ENCODE data around the gene NANOS3.
"Not testable (repeated sequence)": the region's sequence is repeated elsewhere in the genome, so short reads cannot be mapped to it uniquely, and the experiment has no call there.

Gene NANOS3

DNA sequence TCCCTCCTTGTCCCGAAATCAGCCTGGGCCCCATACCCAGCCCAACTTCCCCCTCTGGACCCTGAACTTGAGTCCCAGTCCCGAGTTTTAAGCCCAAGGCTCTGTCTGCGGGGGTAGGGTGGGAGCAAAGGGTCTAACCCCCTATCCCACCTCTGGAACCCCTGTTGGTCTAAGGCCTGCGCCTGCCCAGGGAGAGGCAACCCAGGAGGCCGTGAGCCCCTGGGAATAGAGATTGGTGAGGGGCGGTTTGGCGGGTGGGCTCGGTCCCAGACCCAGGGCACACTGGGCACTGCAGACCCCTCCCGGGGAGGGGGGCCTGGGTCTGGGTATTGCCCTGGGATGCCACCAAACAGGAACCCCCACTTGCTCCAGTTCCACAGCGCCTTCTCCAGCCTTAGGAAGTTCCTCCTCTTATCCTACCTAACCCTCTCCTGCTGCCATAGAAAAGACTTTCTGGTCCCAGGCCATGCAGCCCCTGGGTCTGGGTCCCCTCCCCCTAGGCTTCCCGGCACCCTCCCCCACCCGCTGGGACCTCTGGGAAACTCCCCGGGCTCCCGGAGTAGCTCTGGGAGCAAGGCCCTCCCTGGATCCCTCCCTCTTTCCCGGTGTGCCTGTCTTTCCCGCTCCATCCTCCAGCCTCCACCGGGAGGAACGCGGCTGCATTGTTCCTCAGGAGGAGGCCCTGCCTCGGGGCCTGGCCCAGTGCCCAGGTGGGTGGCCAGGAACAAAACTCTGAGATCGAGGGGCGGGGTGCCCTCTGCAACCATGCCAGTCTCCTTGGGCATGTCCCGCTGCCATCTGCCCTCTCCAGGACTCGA is 33.6 kb upstream of the NANOS3 start:
- no peak for DNase-seq (ENCODE audit: low read depth in 1 of 2, low spot score in 1 of 2)

DNA sequence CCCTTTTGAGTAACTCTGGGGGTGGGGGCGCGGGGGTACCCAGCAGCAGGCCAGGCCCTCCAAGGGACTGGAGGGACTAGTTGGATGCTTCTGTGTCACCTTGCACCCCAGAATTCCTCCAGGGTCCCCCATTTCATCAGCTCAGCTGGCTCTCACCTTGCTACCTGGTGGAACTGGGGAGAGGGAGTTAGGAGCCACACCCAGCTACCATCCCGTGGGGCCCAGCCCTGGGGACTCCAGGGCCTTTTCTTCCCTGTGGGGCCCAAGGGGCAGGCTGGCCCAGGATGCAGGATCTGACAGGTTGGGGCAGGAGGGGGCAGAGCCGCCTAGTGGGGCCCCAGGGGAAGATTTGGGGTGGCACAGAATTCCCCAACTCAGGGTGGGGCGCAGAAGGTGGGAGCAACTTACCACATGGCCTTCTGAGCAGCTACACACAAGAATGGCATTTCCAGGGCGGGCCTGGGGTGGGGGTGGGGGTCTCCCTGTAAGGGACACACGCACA is 32.8 kb upstream of the NANOS3 start:
- no peak for DNase-seq (ENCODE audit: low read depth in 1 of 2, low spot score in 1 of 2)

DNA sequence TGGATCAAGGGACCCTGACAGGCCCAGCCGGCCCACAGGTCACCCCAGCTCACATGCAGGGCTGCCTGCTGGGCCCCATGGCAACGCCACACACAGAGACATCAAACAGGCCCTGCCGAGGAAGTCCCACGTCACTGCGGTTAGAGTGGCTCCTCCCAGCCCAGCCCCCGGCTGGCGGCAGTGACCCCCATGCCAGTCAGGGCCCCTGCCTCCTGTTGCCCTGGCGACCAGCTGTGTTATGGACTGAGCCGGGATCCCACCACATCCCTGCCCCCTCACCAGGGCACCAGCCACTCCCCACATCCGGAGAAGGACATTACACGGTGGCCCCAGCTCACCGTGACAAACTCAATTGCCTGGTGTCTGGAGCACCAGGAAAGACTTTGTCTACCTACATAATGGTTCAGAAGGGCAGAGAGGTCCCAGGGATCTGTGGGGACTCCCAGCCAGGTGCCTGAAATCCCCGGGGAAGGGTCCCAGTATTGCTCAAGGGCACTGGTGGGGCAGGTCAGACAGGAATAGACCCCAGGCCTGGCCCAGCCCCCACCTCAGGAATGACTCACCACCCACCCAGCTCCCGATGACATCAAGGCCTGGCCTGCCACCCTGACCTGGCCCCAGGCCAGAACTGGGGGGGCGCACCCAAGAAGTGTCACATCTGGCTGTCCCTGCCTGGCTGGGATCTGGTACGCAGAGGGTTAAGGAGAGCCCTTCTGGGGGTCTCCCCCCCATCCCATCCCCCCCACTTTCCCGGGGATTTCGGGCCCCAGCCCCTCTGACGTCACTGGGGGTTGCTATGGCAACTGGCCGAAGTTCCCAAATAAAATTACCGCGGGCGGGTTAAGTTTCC is 30.2 kb upstream of the NANOS3 start:
- peak; percentile 88 to 90 for DNase-seq (ENCODE audit: low read depth in 1 of 2, low spot score in 1 of 2)

DNA sequence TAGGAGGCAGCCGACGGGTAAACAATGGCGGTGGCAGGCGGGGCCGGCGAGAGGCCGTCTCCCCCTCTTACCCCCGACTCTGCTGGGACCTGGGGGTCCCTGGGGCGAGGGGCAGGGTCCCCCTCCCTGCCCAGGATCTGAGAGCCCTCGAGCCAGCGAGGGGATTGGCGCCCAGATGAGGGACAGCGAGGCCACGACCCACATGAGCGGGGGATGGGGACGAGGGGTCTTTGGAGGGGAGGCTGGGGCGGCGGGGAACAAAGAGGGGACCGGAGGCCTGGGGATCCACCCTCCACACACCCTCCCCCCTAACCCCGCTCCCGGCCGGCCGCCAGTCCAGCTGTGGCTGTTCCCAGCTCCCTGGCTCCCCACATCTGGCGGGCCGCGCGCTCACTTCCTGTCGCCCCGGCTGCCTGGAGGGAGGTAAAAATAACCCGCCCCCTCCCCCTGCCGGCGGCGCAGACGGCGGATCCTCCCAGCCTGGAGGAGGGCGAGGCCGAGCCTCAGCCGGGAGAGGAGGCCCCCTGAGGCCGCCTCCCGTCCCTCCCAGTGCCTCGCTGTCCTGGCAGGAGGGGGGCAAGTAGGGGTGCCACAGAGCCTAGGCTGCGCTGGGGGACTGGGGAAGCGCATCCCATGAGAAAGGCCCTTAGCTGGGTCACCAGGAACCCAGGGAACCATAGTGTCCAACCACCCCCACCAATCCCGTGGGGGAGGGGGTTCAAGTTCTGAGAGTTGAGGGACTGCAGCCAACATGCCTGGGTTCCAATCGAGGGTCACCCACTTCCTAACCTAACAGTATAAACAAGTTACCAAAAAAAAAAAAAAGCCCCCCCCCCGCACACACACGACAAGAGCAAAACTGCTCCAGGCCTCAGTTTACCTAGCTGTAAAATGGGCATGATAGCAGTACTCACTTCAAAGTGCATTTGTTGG is 29.3 kb upstream of the NANOS3 start:
- peak; percentile 62 to 72 for DNase-seq (ENCODE audit: low read depth in 1 of 2, low spot score in 1 of 2)

DNA sequence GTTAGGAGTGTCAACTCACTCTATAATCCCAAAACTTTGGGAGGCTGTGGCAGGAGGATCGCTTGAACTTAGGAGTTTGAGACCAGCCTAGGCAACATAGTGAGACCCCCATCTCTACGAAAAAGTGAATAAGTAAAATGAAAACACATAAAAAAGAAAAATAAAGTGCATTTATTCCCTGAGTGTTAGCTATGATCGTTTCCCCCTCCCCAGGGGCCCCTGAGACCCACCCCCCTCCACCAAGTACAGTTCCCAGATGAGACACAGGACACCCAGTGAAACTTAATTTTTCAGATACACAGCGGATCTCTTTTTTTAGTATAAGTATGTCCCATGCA is 28.6 kb upstream of the NANOS3 start:
- no peak for DNase-seq (ENCODE audit: low read depth in 1 of 2, low spot score in 1 of 2)

DNA sequence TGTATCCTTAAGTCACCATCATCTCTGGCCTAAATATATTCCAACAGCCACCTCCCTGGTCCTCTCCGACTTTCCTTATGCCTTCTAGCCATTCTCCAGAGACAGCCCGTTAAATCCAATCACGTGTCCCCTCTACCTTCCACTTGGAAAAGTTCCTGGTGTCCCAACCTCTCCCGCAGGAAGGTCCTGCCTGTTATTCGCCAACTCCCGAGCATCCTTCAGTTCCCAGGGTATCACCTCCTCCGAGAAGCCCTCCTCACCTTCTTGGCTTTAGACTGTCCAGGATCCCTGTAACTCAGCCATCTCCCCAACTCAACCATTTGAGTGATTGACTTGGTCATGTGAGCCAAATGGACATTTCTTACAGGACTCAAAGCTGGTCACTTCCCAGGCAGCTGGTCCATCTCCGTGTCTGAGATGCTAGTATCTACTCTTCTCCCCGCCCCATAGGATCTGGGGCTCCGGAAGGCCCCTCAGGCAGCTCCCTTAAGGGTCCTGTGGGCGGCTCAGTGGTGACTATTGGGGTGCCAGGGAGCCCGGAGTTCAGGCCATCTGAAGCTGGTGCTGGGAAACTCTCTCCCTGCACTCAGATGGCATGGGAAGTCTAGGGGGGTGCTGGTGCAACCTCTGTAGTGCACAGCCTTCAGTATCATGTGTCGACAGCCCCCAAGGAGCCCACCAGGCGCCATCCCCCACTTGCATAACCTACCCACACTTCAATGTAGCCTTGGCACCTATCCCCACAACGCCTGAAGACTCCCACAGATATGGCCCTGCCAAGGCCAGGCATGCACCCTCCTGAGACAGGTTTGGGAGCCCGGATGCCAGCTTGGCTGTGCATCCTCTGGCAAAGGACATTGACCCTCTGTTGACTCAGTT is 27.9 kb upstream of the NANOS3 start:
- no peak for DNase-seq (ENCODE audit: low read depth in 1 of 2, low spot score in 1 of 2)

DNA sequence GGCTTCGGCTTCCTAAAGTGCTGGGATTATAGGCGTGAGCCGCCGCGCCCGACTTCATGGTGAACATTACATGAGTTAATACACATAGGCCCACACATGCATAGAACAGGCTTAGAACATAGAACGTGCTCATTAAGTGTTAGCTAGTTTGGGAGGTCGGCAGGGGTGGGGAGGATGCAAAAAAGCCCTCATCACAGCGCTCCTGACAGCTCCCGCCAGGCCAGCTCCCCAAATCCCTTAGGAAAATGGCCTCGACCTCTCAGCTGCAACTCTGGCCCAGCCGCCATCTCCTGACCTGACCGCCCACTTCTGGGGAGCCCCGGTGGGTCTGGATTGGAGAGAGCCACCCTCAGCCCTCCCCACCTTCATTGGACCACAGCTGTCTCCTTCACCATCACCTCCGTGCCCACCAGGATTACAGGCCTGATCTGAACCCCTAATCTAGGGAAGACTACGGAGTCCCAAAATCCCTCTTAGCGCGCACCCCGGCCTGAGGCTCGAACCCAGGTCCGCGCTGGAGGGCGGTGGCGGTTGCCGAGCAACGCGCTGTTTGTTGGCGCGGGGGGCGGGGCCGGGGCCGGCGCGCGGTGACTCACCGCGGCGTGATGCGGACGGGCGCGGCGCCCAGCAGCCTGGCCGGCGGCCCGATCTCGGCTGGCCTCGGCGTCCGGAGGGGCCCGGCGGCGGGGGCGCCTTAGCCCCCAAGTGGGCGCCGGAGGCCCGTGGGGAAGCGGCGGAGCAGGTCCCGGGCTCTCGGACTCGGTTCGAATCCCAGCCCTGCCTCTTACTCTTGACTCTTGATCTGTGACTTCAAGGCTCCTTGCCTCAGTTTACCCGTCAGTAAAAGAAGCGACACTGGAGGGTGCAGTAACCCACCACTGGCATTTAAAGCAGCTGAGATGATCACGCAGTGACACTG is 26.7 kb upstream of the NANOS3 start:
- DNase-seq (ENCODE audit: low read depth in 1 of 2, low spot score in 1 of 2) = peak in 1 of 2 donors; percentile 48

DNA sequence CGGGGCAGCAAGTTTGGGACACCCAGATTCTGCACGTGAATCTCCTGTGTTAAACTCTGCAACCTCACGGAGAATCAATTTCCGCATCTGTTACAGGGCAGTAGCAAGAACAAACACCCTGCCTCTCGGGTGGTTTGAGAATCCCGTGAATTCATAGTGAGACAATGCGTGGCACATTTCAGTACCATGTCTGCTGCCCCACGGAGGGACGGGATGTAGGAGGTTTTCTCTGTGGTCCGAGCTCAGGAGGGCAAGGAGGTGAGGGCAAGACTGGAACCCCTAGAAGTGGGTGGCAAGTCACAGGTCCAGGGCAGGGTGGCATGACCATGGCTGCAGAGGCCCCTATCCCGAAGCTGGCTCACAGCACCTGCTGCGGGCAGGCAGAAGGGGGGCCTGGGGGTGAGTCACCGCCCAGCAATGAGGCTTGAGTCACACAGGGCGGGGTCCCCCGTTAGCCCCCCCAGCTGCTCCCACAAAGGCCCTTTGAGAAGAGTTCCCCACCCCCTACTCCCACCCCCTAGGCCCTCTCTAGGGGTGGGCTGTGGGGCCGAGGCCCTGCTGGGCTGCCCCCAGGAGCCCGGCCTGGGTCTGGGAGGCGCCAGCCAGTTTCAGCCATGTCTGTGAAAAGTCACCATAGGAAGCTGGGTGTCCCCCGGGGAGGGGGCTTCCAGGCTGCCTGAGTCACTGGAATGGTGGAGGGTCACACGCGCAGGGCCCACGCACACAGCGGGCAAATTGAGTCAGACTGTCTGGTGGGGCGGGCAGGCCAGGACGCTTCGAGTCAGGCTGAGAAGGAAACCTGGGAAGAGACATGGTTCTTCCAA is 25.8 kb upstream of the NANOS3 start:
- DNase-seq (ENCODE audit: low read depth in 1 of 2, low spot score in 1 of 2) = peak in 1 of 2 donors; percentile 58

DNA sequence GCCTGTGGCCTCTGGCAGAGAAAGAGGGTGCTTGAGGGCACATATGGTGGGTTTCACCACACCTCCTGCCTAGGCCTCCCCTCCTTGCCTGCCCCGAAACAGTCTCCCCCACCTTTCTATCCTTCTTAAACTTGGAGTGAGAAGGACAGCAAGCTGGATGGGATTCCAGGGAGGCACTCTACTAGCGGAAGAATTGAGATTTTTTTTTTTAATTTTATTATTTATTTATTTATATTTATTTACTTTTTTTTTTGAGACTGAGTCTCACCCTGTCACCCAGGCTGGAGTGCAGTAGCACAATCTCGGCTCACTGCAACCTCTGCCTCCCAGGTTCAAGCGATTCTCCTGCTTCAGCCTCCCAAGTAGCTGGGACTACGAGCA is 25.2 kb upstream of the NANOS3 start:
- not testable (repeated sequence) for DNase-seq (ENCODE audit: low read depth in 1 of 2, low spot score in 1 of 2)

DNA sequence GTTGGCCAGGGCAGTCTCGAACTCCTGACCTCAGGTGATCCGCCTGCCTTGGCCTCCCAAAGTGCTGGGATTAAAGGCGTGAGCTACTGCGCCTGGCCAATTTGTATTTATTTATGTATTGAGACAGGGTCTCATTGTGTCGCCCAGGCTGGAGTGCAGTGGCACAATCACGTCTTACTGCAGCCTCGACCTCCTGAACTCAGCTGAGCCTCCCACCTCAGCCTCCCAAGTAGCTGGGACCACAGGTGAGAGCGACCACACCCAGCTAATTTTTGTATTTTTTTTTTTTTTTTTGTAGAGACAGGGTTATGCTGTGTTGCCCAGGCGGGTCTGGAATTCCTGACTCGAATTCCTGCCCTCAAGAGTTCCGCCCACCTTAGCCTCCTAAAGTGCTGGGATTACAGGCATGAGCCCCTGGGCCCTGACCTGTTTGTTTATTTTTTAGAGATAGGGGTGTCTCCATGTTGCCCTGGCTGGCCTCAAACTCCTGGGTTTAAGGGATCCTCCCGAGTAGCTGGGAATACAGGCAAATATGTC is 24.7 kb upstream of the NANOS3 start:
- DNase-seq (ENCODE audit: low read depth in 1 of 2, low spot score in 1 of 2) = not testable (repeated sequence)

DNA sequence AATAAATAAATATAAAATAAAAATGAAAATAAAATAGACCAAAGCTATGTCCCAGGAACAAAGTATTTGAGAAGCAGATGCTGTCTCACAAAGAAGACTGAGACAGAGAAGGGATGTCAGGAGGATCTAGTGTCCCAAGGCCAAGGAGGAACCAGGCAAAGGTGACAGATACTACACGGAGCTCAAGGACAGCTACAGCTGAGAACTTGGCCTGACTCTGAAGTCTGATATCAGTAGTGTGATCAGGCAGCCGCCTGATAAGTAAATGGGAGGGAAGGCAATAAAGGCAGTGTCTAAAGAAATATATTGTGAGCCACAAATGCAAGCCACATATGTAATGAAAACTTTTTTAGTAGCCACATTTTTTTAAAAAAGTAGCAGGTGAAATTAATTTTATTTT is 20.4 kb upstream of the NANOS3 start:
- DNase-seq (ENCODE audit: low read depth in 1 of 2, low spot score in 1 of 2) = no peak

DNA sequence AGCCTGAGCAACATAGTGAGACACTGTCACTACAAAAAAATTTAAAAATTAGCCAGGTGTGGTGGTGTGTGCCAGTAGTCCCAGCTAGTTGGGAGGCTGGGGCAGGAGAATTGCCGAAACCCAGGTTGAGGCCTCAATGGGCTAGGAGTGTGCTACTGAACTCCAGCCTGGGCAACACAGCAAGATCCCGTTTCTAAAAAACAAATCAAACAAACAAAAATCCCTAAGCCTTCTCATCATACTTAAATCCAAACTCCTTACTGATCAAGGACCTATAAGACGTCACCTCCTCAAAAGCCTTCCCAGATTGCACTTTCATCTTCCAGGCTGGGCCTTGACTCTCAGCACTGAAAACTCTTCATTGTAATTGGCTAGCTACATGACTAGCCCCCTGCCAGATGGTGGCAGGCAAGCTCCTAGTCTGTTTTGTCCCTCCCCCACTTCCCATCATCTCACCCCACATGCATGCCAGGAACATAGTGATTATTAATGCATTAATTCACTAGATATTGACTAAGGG is 17.5 kb upstream of the NANOS3 start:
- DNase-seq (ENCODE audit: low read depth in 1 of 2, low spot score in 1 of 2) = no peak

DNA sequence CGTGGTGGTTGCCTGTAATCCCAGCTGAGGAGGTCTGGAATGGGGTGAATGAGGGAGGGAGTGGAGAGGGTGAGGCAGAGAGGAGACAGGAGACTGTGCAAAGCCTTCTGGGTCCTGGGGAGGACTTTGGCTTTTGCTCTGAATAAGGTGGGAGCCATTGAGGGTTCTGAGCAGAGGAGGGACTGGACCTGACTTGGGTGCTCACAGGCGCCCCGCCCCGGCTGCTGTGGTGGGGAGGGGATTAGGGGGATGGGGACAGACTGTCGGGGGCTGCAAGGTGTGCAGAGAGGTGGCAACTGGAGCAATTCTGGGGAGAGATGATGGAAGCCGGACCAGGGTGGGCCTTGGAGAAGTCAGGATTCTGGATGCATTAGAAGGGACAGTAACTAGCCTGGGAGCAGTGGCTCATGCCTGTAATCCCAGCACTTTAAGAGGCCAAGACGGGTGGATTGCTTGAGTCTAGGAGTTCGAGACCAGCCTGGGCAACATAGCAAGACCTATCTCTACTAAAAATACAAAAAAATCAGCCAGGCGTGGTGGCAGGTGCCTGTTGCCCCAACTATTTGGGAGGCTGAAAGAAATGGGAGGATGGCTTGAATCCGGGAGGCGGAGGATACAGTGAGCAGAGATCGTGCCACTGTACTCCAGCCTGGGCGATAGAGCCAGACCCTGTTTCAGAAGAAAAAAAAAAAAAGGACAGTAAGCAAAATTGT is 16.1 kb upstream of the NANOS3 start:
- no peak for DNase-seq (ENCODE audit: low read depth in 1 of 2, low spot score in 1 of 2)

DNA sequence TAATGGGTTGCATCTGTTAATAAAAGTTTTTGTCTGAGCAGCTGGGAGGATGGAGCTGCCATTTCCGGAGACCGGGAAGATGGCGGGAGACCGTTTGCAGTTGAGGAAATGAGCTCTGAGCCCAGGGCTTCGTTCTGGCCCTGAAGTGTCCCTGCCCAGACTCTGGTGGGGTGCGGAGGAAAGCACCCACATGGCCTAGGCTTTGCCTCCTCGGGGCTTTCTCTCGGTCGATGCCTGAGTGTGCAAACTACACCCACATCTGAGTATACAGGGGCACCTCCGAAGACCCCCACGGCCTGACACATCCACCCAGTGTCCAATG is 15.6 kb upstream of the NANOS3 start:
- DNase-seq (ENCODE audit: low read depth in 1 of 2, low spot score in 1 of 2) = no peak

DNA sequence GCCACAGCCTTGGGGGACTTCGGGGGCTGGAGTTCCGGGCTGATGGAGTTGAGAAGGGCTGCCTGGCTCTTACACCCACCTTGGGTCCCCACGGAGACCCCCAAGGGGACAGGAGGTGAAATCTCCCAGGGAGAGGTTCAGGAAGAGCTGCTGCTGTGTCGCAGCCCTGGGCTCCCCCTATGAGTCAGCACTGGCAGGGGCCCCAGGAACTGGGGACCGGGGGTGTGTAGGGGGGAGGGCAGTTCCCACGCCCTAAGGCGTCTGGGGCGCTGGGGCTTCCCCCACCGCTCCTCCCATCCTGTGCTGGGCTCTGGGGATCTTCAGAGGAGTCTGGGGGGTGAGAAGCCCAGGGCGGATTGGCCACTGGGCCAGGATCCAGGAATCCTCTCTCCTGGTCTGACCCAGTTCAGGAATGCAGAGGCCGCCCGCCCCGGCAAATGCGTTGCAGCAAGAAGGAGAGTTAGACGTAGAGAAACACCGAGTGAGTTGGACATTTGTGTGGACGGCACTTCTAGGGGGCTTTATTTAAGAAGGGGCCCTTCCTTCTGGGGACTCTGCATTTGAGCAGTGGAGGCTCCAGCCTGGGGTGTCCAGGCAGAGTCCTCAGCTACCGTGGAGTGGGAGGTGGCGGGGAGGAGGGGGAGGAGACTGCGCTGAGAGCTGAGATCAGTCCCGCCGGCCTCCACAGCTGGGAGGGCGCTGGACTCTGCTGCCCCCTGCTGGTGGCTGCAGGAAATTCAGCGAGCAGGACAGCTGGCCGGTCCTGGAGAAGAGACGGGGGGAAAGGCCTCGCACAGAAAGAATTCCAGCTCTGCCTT is 15.0 kb upstream of the NANOS3 start:
- DNase-seq (ENCODE audit: low read depth in 1 of 2, low spot score in 1 of 2) = peak; percentile 83 to 85

DNA sequence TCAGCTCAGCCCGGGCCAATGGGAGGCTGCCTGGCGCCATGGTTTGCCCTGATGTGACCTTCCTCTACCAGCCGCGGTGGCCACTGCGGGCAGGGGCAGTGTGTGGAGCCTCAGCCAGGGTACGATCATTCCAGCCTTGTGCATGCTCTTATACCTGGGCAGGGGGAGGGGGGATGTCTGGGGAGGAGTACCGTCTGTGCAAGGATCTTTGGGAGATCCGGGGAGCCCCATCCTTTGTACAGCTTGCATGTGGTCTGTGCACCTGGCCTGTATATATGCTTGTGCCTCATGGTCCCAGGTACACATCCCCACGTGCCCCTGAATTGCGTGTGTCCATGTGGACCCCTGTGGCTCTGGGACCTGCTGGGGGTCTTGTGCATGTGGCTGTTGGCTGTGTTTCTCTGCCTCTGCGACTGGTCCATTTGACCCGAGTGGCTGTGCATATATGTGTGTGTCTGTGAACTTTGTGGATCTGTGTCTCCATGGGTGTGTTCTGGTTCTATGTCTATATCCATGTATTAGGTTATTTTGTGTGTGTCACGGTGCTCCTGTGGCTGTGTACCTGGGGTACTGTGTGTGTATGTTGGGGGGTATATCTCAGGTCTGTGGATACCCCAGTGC is 12.8 kb upstream of the NANOS3 start:
- DNase-seq (ENCODE audit: low read depth in 1 of 2, low spot score in 1 of 2) = no peak

Measured in activated T-helper 1 cell treated with anti-CD3 and anti-CD28 coated beads, Interleukin-2, amount 50 U/mL, for 16 hours (primary cell).